ENCODE results near the gene SLC25A22.

SLC25A22 gene

GRCh38 chr11:763549-764321 is 34.3 kb downstream of the SLC25A22 start:
- CTCF ChIA-PET, result interaction anchor here (1.6 kb wide), 1 partner anchor 39 kb away, joined by 5 read pairs; no protein-coding TSS in a partner anchor
- no peak for DNase-seq
- H3K9me3 Mint-ChIP-seq, result no peaks in the 10 kb centered on the region
- H3K4me1 Mint-ChIP-seq, result no peaks in the 10 kb centered on the region
- H3K27me3 Mint-ChIP-seq, result no peaks in the 10 kb centered on the region
- peaks cover 37% of the 10 kb centered on the region for H3K36me3 Mint-ChIP-seq
- no peak overlapping the region for H3K27ac Mint-ChIP-seq
- H3K4me3 Mint-ChIP-seq, result no peak overlapping the region

GRCh38 chr11:763073-763463 is 35.0 kb downstream of the SLC25A22 start:
- DNase-seq, result no peak
- Mint-ChIP-seq H3K27me3 (no peaks in the 10 kb centered on the region), H3K4me1 (no peaks in the 10 kb centered on the region), H3K27ac (no peak overlapping the region), H3K36me3 (peaks cover 37% of the 10 kb centered on the region), H3K4me3 (no peak overlapping the region), H3K9me3 (no peaks in the 10 kb centered on the region)
- CTCF ChIA-PET, result interaction anchor here (1.6 kb wide), 1 partner anchor 39 kb away, joined by 5 read pairs; no protein-coding TSS in a partner anchor

DNA sequence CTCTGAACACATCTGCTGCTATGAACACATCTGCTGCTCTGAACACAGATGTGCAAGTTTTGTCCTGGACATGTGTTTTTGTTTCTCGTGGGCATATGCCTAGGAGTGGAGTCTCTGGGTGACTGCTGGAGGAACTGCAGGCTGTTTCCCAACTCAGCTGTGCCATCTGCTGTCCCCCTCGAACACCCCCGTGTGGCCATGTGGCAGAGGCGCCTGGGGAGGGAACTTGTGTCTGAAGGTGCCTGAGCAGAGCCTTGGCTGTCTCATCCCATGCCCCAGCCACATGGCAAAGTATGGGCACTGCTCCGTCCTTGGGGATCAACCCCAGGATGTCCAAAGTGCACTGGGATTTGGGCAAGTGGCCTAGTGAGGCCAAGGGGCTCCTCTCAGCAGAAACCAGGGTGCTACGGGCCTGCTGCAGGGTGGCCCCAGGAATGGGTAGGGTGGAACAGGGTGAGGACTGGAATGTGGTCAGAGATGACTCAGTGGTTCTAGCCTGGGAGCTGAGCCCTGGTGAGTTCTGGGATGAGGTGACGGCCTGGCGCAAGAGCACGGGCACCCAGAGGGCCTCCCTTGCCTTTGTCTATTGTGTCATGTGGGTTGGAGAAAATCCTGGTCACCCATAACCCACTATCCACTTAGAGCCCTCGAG is 35.5 kb downstream of the SLC25A22 start:
- CTCF ChIA-PET, result interaction anchor here (0.9 kb wide), 1 partner anchor 40 kb away, joined by 3 read pairs; no protein-coding TSS in a partner anchor
- Mint-ChIP-seq H3K4me3 (no peak overlapping the region), H3K27ac (no peak overlapping the region), H3K4me1 (no peaks in the 10 kb centered on the region), H3K27me3 (no peaks in the 10 kb centered on the region), H3K36me3 (peaks cover 40% of the 10 kb centered on the region), H3K9me3 (no peaks in the 10 kb centered on the region)
- peak; percentile 49 for DNase-seq

GRCh38 chr11:761526-762108 is 36.5 kb downstream of the SLC25A22 start:
- no peaks in the 10 kb centered on the region for H3K4me1 Mint-ChIP-seq
- peaks cover 44% of the 10 kb centered on the region for H3K36me3 Mint-ChIP-seq
- no peak for DNase-seq
- H3K9me3 Mint-ChIP-seq, result no peaks in the 10 kb centered on the region
- H3K27me3 Mint-ChIP-seq, result no peaks in the 10 kb centered on the region
- peak overlapping the region; percentile 37 for H3K27ac Mint-ChIP-seq
- H3K4me3 Mint-ChIP-seq, result no peak overlapping the region
- CTCF ChIA-PET, result interaction anchor here (0.9 kb wide), 1 partner anchor 40 kb away, joined by 3 read pairs; no protein-coding TSS in a partner anchor

GRCh38 chr11:760236-760635 is 37.8 kb downstream of the SLC25A22 start:
- Mint-ChIP-seq H3K4me1 (no peaks in the 10 kb centered on the region), H3K27me3 (no peaks in the 10 kb centered on the region), H3K36me3 (peaks cover 40% of the 10 kb centered on the region), H3K9me3 (no peaks in the 10 kb centered on the region), H3K4me3 (no peak overlapping the region), H3K27ac (peak overlapping the region; percentile 19)
- no peak for DNase-seq
- CTCF ChIA-PET, result no interaction called here

DNA sequence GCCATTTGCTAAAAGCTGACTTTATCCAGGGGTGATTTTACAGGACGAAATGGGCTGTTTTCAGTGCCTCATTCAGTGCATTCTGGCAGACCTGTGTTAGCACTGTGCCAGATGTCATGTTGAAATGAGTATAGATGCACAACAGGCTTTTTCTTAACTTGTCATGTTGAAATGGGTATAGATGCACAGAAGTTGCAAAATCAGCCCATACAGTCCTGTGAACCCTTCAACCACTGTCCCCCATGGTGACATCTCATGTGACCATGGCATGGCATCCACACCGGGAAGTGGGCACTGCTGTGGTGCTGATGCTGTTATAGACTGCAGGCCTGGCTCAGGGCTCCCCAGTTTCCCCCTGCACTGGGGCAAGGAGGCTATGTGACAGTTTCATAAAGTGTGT is 48.4 kb downstream of the SLC25A22 start:
- no peaks in the 10 kb centered on the region for H3K9me3 Mint-ChIP-seq
- H3K36me3 Mint-ChIP-seq, result peaks cover 12% of the 10 kb centered on the region
- no peak for DNase-seq
- peak overlapping the region; percentile 60 for H3K4me3 Mint-ChIP-seq
- CTCF ChIA-PET, result no interaction called here
- peak overlapping the region; percentile 70 for H3K27ac Mint-ChIP-seq
- no peaks in the 10 kb centered on the region for H3K27me3 Mint-ChIP-seq
- peaks cover 21% of the 10 kb centered on the region for H3K4me1 Mint-ChIP-seq

GRCh38 chr11:748007-748359 is 50.1 kb downstream of the SLC25A22 start:
- Mint-ChIP-seq H3K27me3 (no peaks in the 10 kb centered on the region), H3K9me3 (no peaks in the 10 kb centered on the region), H3K4me1 (peaks cover 21% of the 10 kb centered on the region), H3K27ac (peak overlapping the region; percentile 89), H3K4me3 (peak overlapping the region; percentile 88), H3K36me3 (peaks cover 12% of the 10 kb centered on the region)
- DNase-seq, result peak; percentile 33
- CTCF ChIA-PET, result interaction anchor here (0.7 to 1.0 kb wide), 2 partner anchors 9 to 21 kb away, joined by 3 to 4 read pairs; no protein-coding TSS in a partner anchor

- peaks cover 21% of the 10 kb centered on the region for H3K4me1 Mint-ChIP-seq
- no peaks in the 10 kb centered on the region for H3K9me3 Mint-ChIP-seq
- DNase-seq, result peak; percentile 91
- H3K4me3 Mint-ChIP-seq, result peak within 1 kb of the TSS; percentile 88
- H3K27ac Mint-ChIP-seq, result peak within 1 kb of the TSS; percentile 89
- peaks cover 9% of the 10 kb centered on the region for H3K36me3 Mint-ChIP-seq
- no peaks in the 10 kb centered on the region for H3K27me3 Mint-ChIP-seq
- CTCF ChIA-PET, result interaction anchor here (0.7 to 1.2 kb wide), 3 partner anchors 10 to 20 kb away, joined by 3 to 4 read pairs (median 4); no protein-coding TSS in a partner anchor
Observed at GRCh38 chr11:747158-748006, 50.7 kb downstream of the SLC25A22 start, which contains the start of gene TALDO1. TALDO1 (plus strand) TSS chr11:747464; CDS start chr11:747482, 18 bp downstream.

- Mint-ChIP-seq H3K9me3 (no peaks in the 10 kb centered on the region), H3K4me3 (peak overlapping the region; percentile 88), H3K36me3 (peaks cover 7% of the 10 kb centered on the region), H3K27ac (peak overlapping the region; percentile 89), H3K27me3 (no peaks in the 10 kb centered on the region), H3K4me1 (peaks cover 20% of the 10 kb centered on the region)
- CTCF ChIA-PET, result interaction anchor here (1.0 to 1.2 kb wide), 2 partner anchors 9 to 19 kb away, joined by 3 to 4 read pairs; no protein-coding TSS in a partner anchor
- peak; percentile 66 for DNase-seq
Observed at GRCh38 chr11:746289-747157, 51.6 kb downstream of the SLC25A22 start.

DNA sequence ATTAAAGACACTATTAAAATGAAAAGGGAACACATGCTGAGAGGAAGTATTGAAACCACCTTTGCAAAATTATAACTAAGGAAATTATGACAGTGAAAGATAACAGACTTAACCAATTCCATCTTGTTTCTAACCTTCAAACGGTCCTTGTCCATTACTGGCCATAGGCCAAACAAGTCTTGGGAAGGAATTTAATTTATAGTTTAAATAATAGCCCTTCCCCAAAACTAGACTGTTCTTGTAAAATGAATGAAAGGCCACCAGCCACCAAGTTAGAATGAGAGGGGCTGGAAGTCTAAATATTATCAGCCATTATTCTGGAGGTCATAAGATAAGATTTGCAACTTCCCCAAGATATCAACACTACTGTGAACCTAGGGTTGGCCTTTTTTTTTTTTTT is 52.7 kb downstream of the SLC25A22 start:
- peaks cover 20% of the 10 kb centered on the region for H3K4me1 Mint-ChIP-seq
- H3K4me3 Mint-ChIP-seq, result no peak overlapping the region
- no peak for DNase-seq
- H3K27me3 Mint-ChIP-seq, result peaks cover 7% of the 10 kb centered on the region
- no peaks in the 10 kb centered on the region for H3K9me3 Mint-ChIP-seq
- no peak overlapping the region for H3K27ac Mint-ChIP-seq
- peaks cover 5% of the 10 kb centered on the region for H3K36me3 Mint-ChIP-seq
- CTCF ChIA-PET, result no interaction called here

- no peaks in the 10 kb centered on the region for H3K9me3 Mint-ChIP-seq
- peaks cover 29% of the 10 kb centered on the region for H3K27me3 Mint-ChIP-seq
- no peak for DNase-seq
- no peak overlapping the region for H3K4me3 Mint-ChIP-seq
- H3K27ac Mint-ChIP-seq, result no peak overlapping the region
- no peaks in the 10 kb centered on the region for H3K36me3 Mint-ChIP-seq
- peaks cover 17% of the 10 kb centered on the region for H3K4me1 Mint-ChIP-seq
- CTCF ChIA-PET, result interaction anchor here (1.3 kb wide), 1 partner anchor 17 kb away, joined by 3 read pairs; no protein-coding TSS in a partner anchor
Observed at GRCh38 chr11:742571-743201, 55.4 kb downstream of the SLC25A22 start.

DNA sequence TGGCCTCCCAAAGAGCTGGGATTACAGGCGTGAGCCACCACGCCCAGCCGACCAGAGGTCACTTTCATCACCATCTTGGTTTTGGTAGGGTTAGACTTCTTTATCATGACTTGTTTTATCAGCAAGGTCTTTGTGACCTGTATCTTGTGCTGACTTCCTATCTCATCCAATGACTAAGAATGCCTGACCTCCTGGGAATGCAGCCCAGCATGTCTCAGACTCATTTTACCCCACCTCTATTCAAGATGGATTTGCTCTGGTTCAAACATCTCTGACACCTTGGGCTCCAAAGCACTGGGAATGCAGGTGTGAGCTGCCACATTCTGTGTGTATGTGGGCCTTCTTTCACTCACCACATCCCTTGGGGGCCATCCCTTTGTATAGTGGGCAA is 55.9 kb downstream of the SLC25A22 start:
- no peaks in the 10 kb centered on the region for H3K36me3 Mint-ChIP-seq
- no peak for DNase-seq
- no peaks in the 10 kb centered on the region for H3K9me3 Mint-ChIP-seq
- peaks cover 22% of the 10 kb centered on the region for H3K4me1 Mint-ChIP-seq
- H3K4me3 Mint-ChIP-seq, result no peak overlapping the region
- peaks cover 34% of the 10 kb centered on the region for H3K27me3 Mint-ChIP-seq
- CTCF ChIA-PET, result no interaction called here
- H3K27ac Mint-ChIP-seq, result no peak overlapping the region
